Sigmoid colon (tissue), 7 donors: ENCODE data around the gene CATSPERD. TPM values are rescaled to one million over a fixed set of nuclear protein-coding genes. Genes with fewer than 3 reads are reported as not detected.

Experiments
- DNase-seq: peaks from one replicate; pipeline ENCODE4 v3.0.0-alpha.2; 2019
- H3K27ac ChIP-seq, 4 donors: fragments of 200-600 bp; sonication (generic); one replicate each; pipeline ENCODE4 v1.5.1; 2016 to 2019; ENCODE audit warnings: mild to moderate bottlenecking in 1 of 4
- H3K27me3 ChIP-seq, 3 donors: fragments of 200-600 bp; sonication (generic); one replicate each; pipeline ENCODE4 v1.5.1; 2019; ENCODE audit warnings: mild to moderate bottlenecking in 1 of 3
- H3K36me3 ChIP-seq, 4 donors: fragments of 200-600 bp; sonication (generic); one replicate each; pipeline ENCODE4 v1.5.1; 2016 to 2019
- H3K4me1 ChIP-seq, 4 donors: fragments of 200-600 bp; sonication (generic); one replicate each; pipeline ENCODE4 v1.5.1; 2017 to 2019
- H3K4me3 ChIP-seq, 4 donors: fragments of 200-600 bp; sonication (generic); one replicate each; pipeline ENCODE4 v1.5.1; 2017 to 2019; ENCODE audit warnings: mild to moderate bottlenecking in 2 of 4, moderate library complexity in 1 of 4
- H3K9me3 ChIP-seq, 4 donors: fragments of 200-600 bp in 3 of 4; sonication (generic) in 3 of 4; one replicate each; pipeline versions ENCODE4 v1.5.1 to v1.6.1; 2013 to 2019
- EP300 ChIP-seq, 4 donors: sonication (generic); formaldehyde crosslinking; IDR thresholded peaks; one replicate each; pipeline ENCODE4 v1.6.1; 2017; ENCODE audit warnings: antibody characterized with exemption in 4 of 4
- POLR2A ChIP-seq, 2 donors: fragments of 450-650 bp; IDR thresholded peaks; one replicate each; pipeline ENCODE4 v1.6.1; 2016; ENCODE audit warnings: antibody characterized with exemption in 2 of 2, mild to moderate bottlenecking in 2 of 2, moderate library complexity in 2 of 2
- POLR2AphosphoS5 ChIP-seq, 4 donors: sonication (generic); formaldehyde crosslinking; IDR thresholded peaks; one replicate each; pipeline ENCODE4 v1.6.1; 2017; ENCODE audit warnings: antibody characterized with exemption in 4 of 4
- whole genome bisulfite sequencing, 2 donors: extraction: QIAGEN DNeasy Blood & Tissue Kit; methylation state at CpG; one replicate each; pipeline ENCODE4 v1.1.7; 2013; 5-methylcytosine and 5-hydroxymethylcytosine counted together
- intact Hi-C: fragments of 100-400 bp; cut with DNase I; formaldehyde crosslinking; loops from one replicate; pipeline ENCODE4 v1.15.1; 2023
- polyA plus RNA-seq, 3 donors: library from polyadenylated mRNA; stranded (reverse); fragments of 200-250 nt; gene quantifications; one replicate each; pipeline ENCODE4 v1.2.3, GENCODE V29; 2013
- total RNA-seq, 4 donors: library from RNA; depleted of rRNA; stranded (reverse); fragments of >200 nt; gene quantifications; one replicate each; pipeline ENCODE4 v1.1.0, GENCODE V29; 2016
- TF ChIP-seq, protein P1 (sequence below), 4 experiments: fragments of 450-650 bp in 3 of 4; fragments of 200-600 bp in 1 of 4; IDR thresholded peaks; one replicate each; pipeline ENCODE4 v1.5.1; 2016 to 2019; ENCODE audit warnings: antibody characterized with exemption in 4 of 4, mild to moderate bottlenecking in 3 of 4, moderate library complexity in 2 of 4
- donor health status: healthy with polysubstance abuse.
- donor health status: Bipolar disorder and iron deficiency.
- donor health status: healthy.

The CATSPERD gene
- total and polyA plus RNA-seq, 7 donors: not detected

DNA sequence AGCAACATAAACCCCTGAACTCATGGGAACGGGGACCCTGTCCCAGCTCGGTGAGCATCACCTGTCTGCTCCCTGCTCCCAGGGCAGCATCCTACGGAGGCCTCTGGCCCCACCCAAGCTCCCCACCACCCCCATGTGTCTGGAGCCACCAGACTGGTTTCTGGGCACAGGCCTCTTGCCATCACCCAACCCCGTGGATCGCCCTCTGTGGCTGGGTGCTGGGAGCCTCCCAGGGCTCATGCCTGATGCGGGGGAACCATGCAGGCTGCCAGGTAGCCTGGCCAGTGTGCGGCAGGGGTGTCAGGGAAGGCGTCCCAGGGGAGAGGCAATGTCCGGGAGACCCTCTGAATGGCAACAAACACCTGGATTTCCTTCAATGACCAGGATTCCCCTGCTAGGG lies 42.9 kb upstream of the CATSPERD start:
- H3K4me3 ChIP-seq: no peak overlapping the region
- peaks cover 0 to 10% (median 3%) of the 10 kb centered on the region in 4 donors for H3K36me3 ChIP-seq
- H3K27me3 ChIP-seq: no peaks in the 10 kb centered on the region
- H3K9me3 ChIP-seq: no peaks in the 10 kb centered on the region
- 86 to 91% methylated on average over 9 of the region's 9 CpGs for WGBS, 2 donors
- no peak overlapping the region for H3K27ac ChIP-seq
- H3K4me1 ChIP-seq: peaks cover 0 to 18% (median 16%) of the 10 kb centered on the region in 4 donors
- DNase-seq: no peak
- TF ChIP-seq POLR2A (IDR thresholded peaks at IDR 0.05) (no peak), EP300 (IDR thresholded peaks at IDR 0.05) (no peak), POLR2AphosphoS5 (IDR thresholded peaks at IDR 0.05) (no peak)
- TF ChIP-seq, protein P1, sequence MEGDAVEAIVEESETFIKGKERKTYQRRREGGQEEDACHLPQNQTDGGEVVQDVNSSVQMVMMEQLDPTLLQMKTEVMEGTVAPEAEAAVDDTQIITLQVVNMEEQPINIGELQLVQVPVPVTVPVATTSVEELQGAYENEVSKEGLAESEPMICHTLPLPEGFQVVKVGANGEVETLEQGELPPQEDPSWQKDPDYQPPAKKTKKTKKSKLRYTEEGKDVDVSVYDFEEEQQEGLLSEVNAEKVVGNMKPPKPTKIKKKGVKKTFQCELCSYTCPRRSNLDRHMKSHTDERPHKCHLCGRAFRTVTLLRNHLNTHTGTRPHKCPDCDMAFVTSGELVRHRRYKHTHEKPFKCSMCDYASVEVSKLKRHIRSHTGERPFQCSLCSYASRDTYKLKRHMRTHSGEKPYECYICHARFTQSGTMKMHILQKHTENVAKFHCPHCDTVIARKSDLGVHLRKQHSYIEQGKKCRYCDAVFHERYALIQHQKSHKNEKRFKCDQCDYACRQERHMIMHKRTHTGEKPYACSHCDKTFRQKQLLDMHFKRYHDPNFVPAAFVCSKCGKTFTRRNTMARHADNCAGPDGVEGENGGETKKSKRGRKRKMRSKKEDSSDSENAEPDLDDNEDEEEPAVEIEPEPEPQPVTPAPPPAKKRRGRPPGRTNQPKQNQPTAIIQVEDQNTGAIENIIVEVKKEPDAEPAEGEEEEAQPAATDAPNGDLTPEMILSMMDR (IDR thresholded peaks at IDR 0.05): no peak
- intact Hi-C loops: no loop called here

GRCh38 chr19:5678071-5678718 lies 42.2 kb upstream of the CATSPERD start:
- Histone ChIP-seq H3K4me3 (no peak overlapping the region), H3K27ac (no peak overlapping the region), H3K4me1 (peaks cover 0 to 18% (median 16%) of the 10 kb centered on the region in 4 donors), H3K27me3 (no peaks in the 10 kb centered on the region), H3K9me3 (no peaks in the 10 kb centered on the region), H3K36me3 (peaks cover 0 to 10% (median 3%) of the 10 kb centered on the region in 4 donors)
- intact Hi-C loops: no loop called here
- no peak for DNase-seq
- TF ChIP-seq EP300 (IDR thresholded peaks at IDR 0.05) (no peak), POLR2AphosphoS5 (IDR thresholded peaks at IDR 0.05) (no peak), POLR2A (IDR thresholded peaks at IDR 0.05) (no peak)
- TF ChIP-seq, protein P1 (IDR thresholded peaks at IDR 0.05): no peak
- 94% methylated on average over 22 of the region's 22 CpGs for WGBS, 2 donors

- intact Hi-C loops: loop anchor here (2.0 kb wide), 1 partner anchor 57 kb away; the partner anchor contains the start of genes SAFB and SAFB2
- peaks cover 0 to 10% (median 3%) of the 10 kb centered on the region in 4 donors for H3K36me3 ChIP-seq
- 20 to 31% methylated on average over 26 of the region's 26 CpGs for WGBS, 2 donors
- DNase-seq: peak; percentile 77
- TF ChIP-seq POLR2AphosphoS5 (IDR thresholded peaks at IDR 0.05) (no peak), POLR2A (IDR thresholded peaks at IDR 0.05) (no peak), EP300 (IDR thresholded peaks at IDR 0.05) (no peak)
- TF ChIP-seq, protein P1 (IDR thresholded peaks at IDR 0.05): no peak
- no peaks in the 10 kb centered on the region for H3K27me3 ChIP-seq
- peak overlapping the region; percentile 79 to 97 (median 88) for H3K4me3 ChIP-seq
- peak overlapping the region; percentile 89 to 98 (median 92) for H3K27ac ChIP-seq
- peaks cover 0 to 18% (median 16%) of the 10 kb centered on the region in 4 donors for H3K4me1 ChIP-seq
- H3K9me3 ChIP-seq: no peaks in the 10 kb centered on the region
Measured at GRCh38 chr19:5679289-5680083, 41.0 kb upstream of the CATSPERD start.

DNA sequence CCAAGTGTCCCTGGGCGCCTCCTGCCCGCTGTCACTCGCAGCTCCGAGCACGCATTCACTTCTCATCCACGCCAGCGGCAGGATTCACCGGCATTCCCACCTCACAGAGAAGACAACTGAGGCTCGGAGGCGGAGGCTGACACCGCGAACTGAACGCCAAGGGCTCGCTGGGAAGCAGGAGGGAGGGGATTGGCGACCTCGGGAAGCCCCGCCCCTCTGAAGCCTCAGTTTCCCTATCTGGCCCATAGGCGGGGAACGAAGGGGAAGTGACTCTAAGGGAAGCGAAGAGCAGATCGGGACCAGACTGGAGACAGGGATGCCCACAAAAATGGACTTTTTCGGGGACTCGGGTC lies 40.4 kb upstream of the CATSPERD start:
- H3K27ac ChIP-seq: peak overlapping the region; percentile 89 to 98 (median 92)
- peaks cover 0 to 10% (median 3%) of the 10 kb centered on the region in 4 donors for H3K36me3 ChIP-seq
- WGBS, 2 donors: 0% methylated on average over 23 of the region's 23 CpGs
- TF ChIP-seq POLR2A (IDR thresholded peaks at IDR 0.05) (peak in 1 of 2 donors; percentile 33), EP300 (IDR thresholded peaks at IDR 0.05) (no peak), POLR2AphosphoS5 (IDR thresholded peaks at IDR 0.05) (no peak)
- TF ChIP-seq, protein P1 (IDR thresholded peaks at IDR 0.05): no peak
- peaks cover 0 to 18% (median 16%) of the 10 kb centered on the region in 4 donors for H3K4me1 ChIP-seq
- H3K27me3 ChIP-seq: no peaks in the 10 kb centered on the region
- peak overlapping the region; percentile 79 to 97 (median 88) for H3K4me3 ChIP-seq
- intact Hi-C loops: loop anchor here (2.0 kb wide), 1 partner anchor 57 kb away; the partner anchor contains the start of genes SAFB and SAFB2
- no peaks in the 10 kb centered on the region for H3K9me3 ChIP-seq
- peak; percentile 79 for DNase-seq
